ENCODE data around the gene URB2. TPM values are rescaled to one million over a fixed set of nuclear protein-coding genes. Genes with fewer than 3 reads are reported as not detected.

Gene URB2
- total RNA-seq, 1 experiment from 2014 or later: 24.6 TPM

DNA sequence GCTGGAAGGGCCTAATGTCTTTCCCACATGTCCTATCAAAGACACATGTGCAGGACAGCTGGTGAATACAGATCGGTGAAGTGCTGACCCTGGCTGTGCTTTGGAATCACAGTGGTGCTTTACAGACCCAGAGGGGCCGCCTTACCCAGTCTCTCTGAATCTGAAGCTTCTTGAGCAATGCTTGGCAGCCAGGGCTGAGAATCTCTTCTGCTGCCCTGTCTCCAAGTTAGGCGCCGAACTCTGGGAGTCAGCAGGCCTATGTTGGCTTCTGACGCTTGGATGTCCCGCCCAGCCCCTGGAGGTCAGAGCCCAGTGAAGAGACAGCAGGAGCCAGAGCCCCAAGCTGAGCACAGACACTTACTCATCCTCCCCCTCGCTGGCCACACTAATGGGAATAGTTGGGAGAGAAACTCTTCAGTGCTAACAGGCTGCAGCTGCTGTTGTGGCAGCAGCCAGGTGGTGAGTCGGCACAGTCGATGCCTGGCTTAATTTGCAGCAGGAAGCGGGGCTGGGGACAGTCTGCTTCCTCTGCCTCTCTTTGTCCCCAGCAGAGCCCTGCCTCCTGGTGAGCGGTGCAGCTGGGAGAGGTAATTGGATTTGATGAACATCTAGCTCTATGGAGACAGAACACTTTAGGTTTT, 68.1 kb downstream of the URB2 start (continued):
- TF ChIP-seq SP1 (CRISPR knock-in tag; conservative IDR thresholded peaks at IDR 0.05): 0 out of 2 replicates have a peak, but pooled peaks have one; percentile 45
- TF ChIP-seq KAT7 (CRISPR knock-in tag; IDR thresholded peaks at IDR 0.05; ENCODE audit: borderline replicate concordance): no peak
- no peak for TF ChIP-seq ATF1 (CRISPR knock-in tag; IDR thresholded peaks at IDR 0.05)
- TF ChIP-seq, protein P1, sequence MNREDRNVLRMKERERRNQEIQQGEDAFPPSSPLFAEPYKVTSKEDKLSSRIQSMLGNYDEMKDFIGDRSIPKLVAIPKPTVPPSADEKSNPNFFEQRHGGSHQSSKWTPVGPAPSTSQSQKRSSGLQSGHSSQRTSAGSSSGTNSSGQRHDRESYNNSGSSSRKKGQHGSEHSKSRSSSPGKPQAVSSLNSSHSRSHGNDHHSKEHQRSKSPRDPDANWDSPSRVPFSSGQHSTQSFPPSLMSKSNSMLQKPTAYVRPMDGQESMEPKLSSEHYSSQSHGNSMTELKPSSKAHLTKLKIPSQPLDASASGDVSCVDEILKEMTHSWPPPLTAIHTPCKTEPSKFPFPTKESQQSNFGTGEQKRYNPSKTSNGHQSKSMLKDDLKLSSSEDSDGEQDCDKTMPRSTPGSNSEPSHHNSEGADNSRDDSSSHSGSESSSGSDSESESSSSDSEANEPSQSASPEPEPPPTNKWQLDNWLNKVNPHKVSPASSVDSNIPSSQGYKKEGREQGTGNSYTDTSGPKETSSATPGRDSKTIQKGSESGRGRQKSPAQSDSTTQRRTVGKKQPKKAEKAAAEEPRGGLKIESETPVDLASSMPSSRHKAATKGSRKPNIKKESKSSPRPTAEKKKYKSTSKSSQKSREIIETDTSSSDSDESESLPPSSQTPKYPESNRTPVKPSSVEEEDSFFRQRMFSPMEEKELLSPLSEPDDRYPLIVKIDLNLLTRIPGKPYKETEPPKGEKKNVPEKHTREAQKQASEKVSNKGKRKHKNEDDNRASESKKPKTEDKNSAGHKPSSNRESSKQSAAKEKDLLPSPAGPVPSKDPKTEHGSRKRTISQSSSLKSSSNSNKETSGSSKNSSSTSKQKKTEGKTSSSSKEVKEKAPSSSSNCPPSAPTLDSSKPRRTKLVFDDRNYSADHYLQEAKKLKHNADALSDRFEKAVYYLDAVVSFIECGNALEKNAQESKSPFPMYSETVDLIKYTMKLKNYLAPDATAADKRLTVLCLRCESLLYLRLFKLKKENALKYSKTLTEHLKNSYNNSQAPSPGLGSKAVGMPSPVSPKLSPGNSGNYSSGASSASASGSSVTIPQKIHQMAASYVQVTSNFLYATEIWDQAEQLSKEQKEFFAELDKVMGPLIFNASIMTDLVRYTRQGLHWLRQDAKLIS (CRISPR knock-in tag; IDR thresholded peaks at IDR 0.05; ENCODE audit: borderline replicate concordance): peak; percentile 84; the same call in 1 of the 2 replicates
- TF ChIP-seq TP53 (CRISPR knock-in tag; IDR thresholded peaks at IDR 0.05): peak; percentile 65; the same call in 1 of the 2 replicates
- TF ChIP-seq, protein P2, sequence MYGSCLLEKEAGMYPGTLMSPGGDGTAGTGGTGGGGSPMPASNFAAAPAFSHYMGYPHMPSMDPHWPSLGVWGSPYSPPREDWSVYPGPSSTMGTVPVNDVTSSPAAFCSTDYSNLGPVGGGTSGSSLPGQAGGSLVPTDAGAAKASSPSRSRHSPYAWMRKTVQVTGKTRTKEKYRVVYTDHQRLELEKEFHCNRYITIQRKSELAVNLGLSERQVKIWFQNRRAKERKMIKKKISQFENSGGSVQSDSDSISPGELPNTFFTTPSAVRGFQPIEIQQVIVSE (CRISPR knock-in tag; IDR thresholded peaks at IDR 0.05; ENCODE audit: borderline replicate concordance): no peak
- TF ChIP-seq MYBL2 (CRISPR knock-in tag; IDR thresholded peaks at IDR 0.05): no peak
- no peak for TF ChIP-seq FOXJ3 (CRISPR knock-in tag; IDR thresholded peaks at IDR 0.05; ENCODE audit: borderline replicate concordance)
- TF ChIP-seq ZNF671 (CRISPR knock-in tag; IDR thresholded peaks at IDR 0.05): no peak
- TF ChIP-seq NR1H2 (CRISPR knock-in tag; IDR thresholded peaks at IDR 0.05): no peak
- TF ChIP-seq NR3C1 (CRISPR knock-in tag; conservative IDR thresholded peaks at IDR 0.05; ENCODE audit: low read depth): no peak
- no peak for TF ChIP-seq ZNF232 (CRISPR knock-in tag; IDR thresholded peaks at IDR 0.05)

DNA sequence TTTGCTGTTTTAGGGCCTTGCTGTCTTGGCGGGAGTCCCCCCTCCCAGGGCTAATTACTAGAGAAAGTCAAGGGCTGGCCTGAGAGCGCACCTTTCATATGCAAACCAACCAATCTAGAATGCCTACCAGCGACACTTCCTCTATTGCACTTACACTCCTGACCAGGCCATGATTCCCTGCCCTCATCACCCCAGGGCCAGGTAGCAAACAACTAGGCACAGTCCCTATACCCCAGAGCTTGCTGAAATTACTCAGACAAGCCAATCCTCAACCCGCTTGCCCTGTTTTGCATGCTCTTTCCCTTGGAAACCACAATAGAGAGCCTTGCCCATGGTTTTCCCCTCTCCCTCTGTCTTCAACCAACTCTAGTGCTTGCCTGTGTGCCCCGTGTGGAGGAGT, 70.3 kb downstream of the URB2 start:
- ATAC-seq (peak; percentile 75), DNase-seq (ENCODE audit: low spot score) (peak; percentile 30)
- H3K4me1 Mint-ChIP-seq: peaks cover 56% of the 10 kb centered on the region
- H3K27me3 Mint-ChIP-seq (ENCODE audit: low read depth): no peaks in the 10 kb centered on the region
- ChIA-PET CTCF (interaction anchor here (2.8 kb wide), 1 partner anchor 19 kb away, joined by 13 read pairs; no protein-coding TSS in a partner anchor), POLR2A (no interaction called here)
- peaks cover 4% of the 10 kb centered on the region for H3K9me3 Mint-ChIP-seq
- no peaks in the 10 kb centered on the region for H3K36me3 Mint-ChIP-seq
- H3K27ac Mint-ChIP-seq: peak overlapping the region; percentile 99
- TF ChIP-seq SP1 (CRISPR knock-in tag; conservative IDR thresholded peaks at IDR 0.05) (0 out of 2 replicates have a peak, but pooled peaks have one; percentile 8), ZNF121 (CRISPR knock-in tag; IDR thresholded peaks at IDR 0.05) (no peak), FOXK1 (CRISPR knock-in tag; IDR thresholded peaks at IDR 0.05) (0 out of 2 replicates have a peak, but pooled peaks have one; percentile 4)
- TF ChIP-seq, protein P3, sequence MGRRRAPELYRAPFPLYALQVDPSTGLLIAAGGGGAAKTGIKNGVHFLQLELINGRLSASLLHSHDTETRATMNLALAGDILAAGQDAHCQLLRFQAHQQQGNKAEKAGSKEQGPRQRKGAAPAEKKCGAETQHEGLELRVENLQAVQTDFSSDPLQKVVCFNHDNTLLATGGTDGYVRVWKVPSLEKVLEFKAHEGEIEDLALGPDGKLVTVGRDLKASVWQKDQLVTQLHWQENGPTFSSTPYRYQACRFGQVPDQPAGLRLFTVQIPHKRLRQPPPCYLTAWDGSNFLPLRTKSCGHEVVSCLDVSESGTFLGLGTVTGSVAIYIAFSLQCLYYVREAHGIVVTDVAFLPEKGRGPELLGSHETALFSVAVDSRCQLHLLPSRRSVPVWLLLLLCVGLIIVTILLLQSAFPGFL (CRISPR knock-in tag; IDR thresholded peaks at IDR 0.05; ENCODE audit: borderline replicate concordance): no peak
- TF ChIP-seq, protein P4, sequence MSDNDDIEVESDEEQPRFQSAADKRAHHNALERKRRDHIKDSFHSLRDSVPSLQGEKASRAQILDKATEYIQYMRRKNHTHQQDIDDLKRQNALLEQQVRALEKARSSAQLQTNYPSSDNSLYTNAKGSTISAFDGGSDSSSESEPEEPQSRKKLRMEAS (CRISPR knock-in tag; IDR thresholded peaks at IDR 0.05): peak; percentile 46; the same call in 1 of the 2 replicates
- TF ChIP-seq, protein P2 (CRISPR knock-in tag; IDR thresholded peaks at IDR 0.05; ENCODE audit: borderline replicate concordance): no peak
- H3K4me3 Mint-ChIP-seq: peak overlapping the region; percentile 4; the same call in 1 of the 2 replicates

Data from WTC11 (cell line).